Glutamatergic neuron (in vitro differentiated cells): Measurements from ENCODE around the gene ZNF776. TPM values are rescaled to one million over a fixed set of nuclear protein-coding genes. Genes with fewer than 3 reads are reported as not detected.
"Not testable (repeated sequence)": the region's sequence is repeated elsewhere in the genome, so short reads cannot be mapped to it uniquely, and the experiment has no call there.

Source experiments
- DNase-seq: peaks from one replicate; pipeline ENCODE4 v3.0.0; 2022
- H3K27ac Mint-ChIP-seq: one replicate; pipeline ENCODE4 v1.8.0; 2020; ENCODE audit warnings: mild to moderate bottlenecking, mixed read lengths, inconsistent platforms; ENCODE audit not compliant: unreplicated experiment
- H3K27me3 Mint-ChIP-seq: one replicate; pipeline ENCODE4 v1.8.0; 2020; ENCODE audit warnings: mild to moderate bottlenecking, moderate library complexity, mixed read lengths, inconsistent platforms; ENCODE audit not compliant: unreplicated experiment
- H3K36me3 Mint-ChIP-seq: one replicate; pipeline ENCODE4 v1.8.0; 2020; ENCODE audit warnings: mild to moderate bottlenecking, mixed read lengths, inconsistent platforms; ENCODE audit not compliant: unreplicated experiment
- H3K4me1 Mint-ChIP-seq: one replicate; pipeline ENCODE4 v1.8.0; 2020; ENCODE audit warnings: mild to moderate bottlenecking, low read depth, mixed read lengths, inconsistent platforms; ENCODE audit not compliant: unreplicated experiment
- H3K4me3 Mint-ChIP-seq: one replicate; pipeline ENCODE4 v1.8.0; 2020; ENCODE audit warnings: mild to moderate bottlenecking, mixed read lengths, inconsistent platforms; ENCODE audit not compliant: unreplicated experiment
- H3K9me3 Mint-ChIP-seq: one replicate; pipeline ENCODE4 v1.8.0; 2020; ENCODE audit warnings: mild to moderate bottlenecking, moderate library complexity, mixed read lengths, inconsistent platforms; ENCODE audit not compliant: unreplicated experiment
- CTCF ChIP-seq: fragments of 200-600 bp; sonication (generic); IDR thresholded peaks from one replicate; pipeline ENCODE4 v1.5.0; 2021; ENCODE audit not compliant: partially characterized antibody, unreplicated experiment
- total RNA-seq: library from RNA; stranded (reverse); fragmentation: NEBNext Ultra II Directional; extraction: Animal tissue kit (Norgen Biotek cat#: 25700); gene quantifications from one replicate; pipeline ENCODE4 v1.2.1, GENCODE V29; 2021; ENCODE audit not compliant: unreplicated experiment

Gene ZNF776
- total RNA-seq, 1 donor from 2014 or later, result 41.5 TPM

DNA sequence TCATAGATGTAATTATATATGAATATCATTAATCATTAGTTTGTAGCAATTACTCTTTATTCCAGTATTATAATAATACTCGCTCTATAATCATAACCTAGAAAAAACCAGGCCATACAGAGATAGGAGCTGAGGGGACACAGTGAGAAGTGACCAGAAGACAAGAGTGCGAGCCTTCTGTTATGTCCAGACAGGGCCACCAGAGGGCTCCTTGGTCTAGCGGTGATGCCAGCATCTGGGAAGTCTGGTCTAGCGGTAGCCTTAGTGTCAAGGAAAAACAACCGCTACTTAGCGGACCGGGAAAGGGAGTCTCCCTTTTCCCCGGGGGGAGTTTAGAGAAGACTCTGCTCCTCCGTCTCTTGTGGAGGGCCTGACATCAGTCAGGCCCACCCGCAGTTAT, 8.3 kb upstream of the ZNF776 start:
- H3K4me1 Mint-ChIP-seq, H3K9me3 Mint-ChIP-seq, H3K4me3 Mint-ChIP-seq, H3K36me3 Mint-ChIP-seq, H3K27me3 Mint-ChIP-seq, H3K27ac Mint-ChIP-seq: not testable (repeated sequence)
- DNase-seq, result peak; percentile 77
- TF ChIP-seq CTCF, result peak; percentile 77

- H3K4me1 Mint-ChIP-seq, H3K9me3 Mint-ChIP-seq, H3K36me3 Mint-ChIP-seq, H3K27me3 Mint-ChIP-seq, H3K27ac Mint-ChIP-seq, DNase-seq: not testable (repeated sequence)
- H3K4me3 Mint-ChIP-seq, result peak overlapping the region; percentile 13
Measured at GRCh38 chr19:57738770-57739169, 7.8 kb upstream of the ZNF776 start.

GRCh38 chr19:57747472-57747807, 825 bp downstream of the ZNF776 start:
- H3K9me3 Mint-ChIP-seq, result peaks cover 6% of the 10 kb centered on the region
- TF ChIP-seq CTCF, result no peak

GRCh38 chr19:57748029-57748428, 1.4 kb downstream of the ZNF776 start:
- no peak for DNase-seq
- Mint-ChIP-seq H3K4me1 (peaks cover 17% of the 10 kb centered on the region), H3K27ac (no peak overlapping the region), H3K9me3 (peaks cover 6% of the 10 kb centered on the region), H3K27me3 (peaks cover 3% of the 10 kb centered on the region), H3K36me3 (peaks cover 26% of the 10 kb centered on the region), H3K4me3 (peak overlapping the region; percentile 90)
- TF ChIP-seq CTCF, result no peak

More at GRCh38 chr19:57747472-57747807, 825 bp downstream of the ZNF776 start:
- Mint-ChIP-seq H3K36me3 (peaks cover 20% of the 10 kb centered on the region), H3K27ac (peak overlapping the region; percentile 80), H3K4me1 (peaks cover 17% of the 10 kb centered on the region), H3K4me3 (peak overlapping the region; percentile 90), H3K27me3 (peaks cover 3% of the 10 kb centered on the region)
- no peak for DNase-seq

GRCh38 chr19:57754091-57754673, 7.6 kb downstream of the ZNF776 start:
- peaks cover 10% of the 10 kb centered on the region for H3K9me3 Mint-ChIP-seq
- peaks cover 3% of the 10 kb centered on the region for H3K27me3 Mint-ChIP-seq
- no peak for TF ChIP-seq CTCF
- peaks cover 34% of the 10 kb centered on the region for H3K36me3 Mint-ChIP-seq
- no peak for DNase-seq
- H3K4me3 Mint-ChIP-seq, result no peak overlapping the region
- H3K4me1 Mint-ChIP-seq, result peaks cover 6% of the 10 kb centered on the region
- H3K27ac Mint-ChIP-seq, result no peak overlapping the region
